HG03378 (cell line): ENCODE measurements around the gene PROSER3.

ENCODE experiments used
- ATAC-seq: cut with Tn5 transposase; IDR thresholded peaks from one replicate; pipeline ENCODE4 v1.9.1; 2021; ENCODE audit warnings: mild to moderate bottlenecking, moderate library complexity; ENCODE audit not compliant: unreplicated experiment

Gene PROSER3

DNA sequence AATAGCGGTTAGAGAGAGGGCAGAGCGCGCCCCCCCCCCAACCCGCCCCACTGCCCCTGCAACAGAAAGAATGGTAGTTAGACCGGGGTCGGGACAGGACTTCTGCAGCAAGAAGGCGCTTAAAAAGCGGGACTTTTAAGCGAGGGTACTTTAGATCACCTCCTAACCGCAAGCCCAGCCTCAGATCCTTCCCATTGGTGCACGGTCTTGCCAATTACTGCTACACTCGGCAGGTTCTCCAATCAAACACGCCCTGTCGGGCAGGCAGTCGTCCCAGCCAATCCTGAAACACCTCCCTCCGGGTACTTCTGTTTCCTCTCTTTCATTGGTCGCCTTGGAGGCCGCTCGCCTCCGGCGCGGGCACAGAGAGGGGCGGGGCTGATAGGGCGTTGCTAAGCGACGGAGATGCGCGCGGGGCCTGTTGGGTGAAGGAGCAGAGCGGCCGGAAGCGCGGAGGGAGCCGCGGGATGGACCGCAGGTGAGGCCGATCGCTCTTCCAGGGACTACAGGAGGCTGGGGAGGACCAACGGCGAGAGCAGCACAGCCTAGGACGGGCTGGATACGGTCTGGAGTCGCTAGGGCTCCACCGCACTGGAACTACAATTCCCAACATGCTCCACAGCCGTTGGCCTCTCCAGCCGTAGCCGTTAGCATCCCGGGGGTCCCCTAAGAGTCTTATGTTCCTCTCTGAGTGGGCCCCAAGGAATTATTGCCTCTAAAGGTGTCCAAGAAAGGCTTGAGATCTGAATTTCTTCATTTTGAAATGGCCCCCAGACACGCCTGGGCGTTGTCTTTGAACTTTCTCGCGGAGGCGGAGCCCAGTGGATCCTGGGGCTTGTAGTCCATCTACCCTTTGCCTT lies at the start of gene PROSER3:
TSS of gene PROSER3 (plus strand) at position 428 of the 860 bp plus-strand sequence. CDS start at position 468, 40 bp downstream.
- ATAC-seq, result peak; percentile 94

DNA sequence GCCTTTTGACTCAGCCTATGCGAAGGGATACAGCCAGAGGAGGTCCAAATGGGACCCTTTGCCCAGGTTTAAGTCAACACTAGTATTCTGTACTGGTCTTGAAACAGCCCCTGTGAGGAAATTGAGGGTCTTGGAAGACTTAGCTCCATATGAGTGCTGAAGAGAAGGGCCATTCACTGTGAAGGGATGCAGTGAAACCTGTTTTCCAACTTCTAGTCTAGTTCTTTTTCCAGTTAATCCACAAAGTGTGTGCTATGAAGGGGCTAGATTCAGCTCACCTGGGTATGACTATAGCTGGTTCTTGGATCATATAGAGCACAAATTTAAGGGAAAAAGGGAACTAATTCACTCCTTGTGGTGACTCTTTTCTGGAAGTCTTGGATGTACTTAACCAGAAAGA lies 49.6 kb upstream of the PROSER3 start:
- no peak for ATAC-seq

DNA sequence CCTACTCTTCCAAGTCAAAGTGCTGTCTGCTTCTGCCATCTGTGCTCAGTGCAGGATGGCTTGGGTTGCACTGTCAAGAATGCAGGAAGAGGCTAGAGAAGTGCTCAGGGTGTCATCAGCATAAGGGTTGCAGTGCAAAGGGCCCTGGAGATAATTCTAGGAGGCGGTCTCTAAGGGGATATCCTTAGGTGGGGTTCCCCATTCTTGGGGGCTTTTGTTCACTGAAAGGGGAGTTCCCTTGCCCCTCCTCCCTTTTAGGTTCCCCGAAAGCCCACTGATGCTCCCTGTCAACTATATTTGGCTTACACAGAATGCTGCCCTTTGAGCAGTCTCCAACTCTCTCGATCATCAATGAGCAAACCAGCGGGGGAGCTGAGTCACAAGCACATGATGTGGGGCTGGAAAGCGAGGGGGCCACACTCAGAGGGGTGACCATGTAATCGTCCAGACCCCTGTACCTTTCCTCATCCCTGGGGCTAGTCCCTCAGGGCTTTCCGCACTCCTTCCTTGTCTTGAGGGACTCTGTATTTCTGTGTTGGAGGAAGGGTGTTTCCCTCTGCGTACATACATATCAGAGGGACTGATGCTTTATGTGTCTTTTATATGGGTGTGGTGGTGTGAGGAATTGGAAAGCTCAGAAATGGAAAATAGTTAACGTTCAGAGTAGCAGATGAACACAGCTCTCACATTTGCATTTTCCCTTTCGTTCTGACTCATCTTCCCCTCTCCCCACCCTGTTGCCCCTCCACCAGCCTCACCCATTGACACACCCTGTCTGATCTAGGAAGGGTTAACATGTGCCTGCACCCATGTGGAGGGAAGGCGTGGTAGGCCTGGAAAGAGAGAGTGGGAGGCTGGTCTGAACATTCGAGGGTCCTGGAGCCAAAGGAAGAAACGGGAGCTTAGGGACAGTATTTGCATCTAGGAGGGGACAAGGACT lies 46.9 kb upstream of the PROSER3 start:
- ATAC-seq, result peak; percentile 31

DNA sequence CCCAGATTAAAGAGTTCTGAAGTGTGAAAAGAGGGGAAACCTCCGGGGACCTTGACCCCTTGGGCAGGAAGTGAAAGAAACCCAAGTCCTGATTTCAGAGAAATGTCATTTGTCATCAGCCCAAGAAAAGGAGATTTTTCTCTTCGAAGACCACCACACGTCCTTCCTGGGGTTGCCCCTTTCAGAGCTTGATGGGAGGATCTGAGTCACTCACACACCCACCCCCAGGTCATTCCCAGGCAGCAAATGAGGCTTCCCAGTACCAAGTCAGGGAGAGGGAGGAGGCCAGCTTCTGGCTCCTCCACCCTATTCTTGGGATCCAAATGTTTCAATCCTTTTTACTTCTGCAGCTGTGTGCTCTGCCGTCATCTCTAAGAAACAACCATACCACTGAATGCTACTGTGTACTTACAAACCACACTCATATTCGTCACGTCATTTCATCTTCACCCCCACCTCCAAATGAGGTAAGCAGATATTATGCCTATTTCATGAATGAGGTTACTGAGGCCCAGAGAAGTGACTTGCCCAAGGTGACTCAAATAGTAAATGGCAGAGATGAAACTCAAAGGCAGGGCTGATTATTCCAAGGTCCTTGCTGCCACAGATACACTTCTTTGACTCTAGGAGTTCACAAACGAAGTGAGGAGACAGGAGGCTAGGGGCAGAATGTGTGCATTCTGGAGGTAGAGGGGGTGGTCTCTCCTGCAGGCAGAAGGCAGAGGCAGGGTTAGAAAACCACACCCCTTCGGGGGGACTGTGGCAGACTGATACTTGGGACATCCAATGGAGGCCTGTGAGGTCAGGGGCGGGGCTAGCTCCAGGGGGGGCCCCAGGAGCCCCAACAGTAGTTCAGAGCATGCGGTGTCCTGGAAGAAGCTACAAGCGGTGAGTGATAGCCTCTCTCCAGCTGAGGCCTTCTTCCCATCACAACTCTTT lies 45.1 kb upstream of the PROSER3 start:
- peak; percentile 18 for ATAC-seq

DNA sequence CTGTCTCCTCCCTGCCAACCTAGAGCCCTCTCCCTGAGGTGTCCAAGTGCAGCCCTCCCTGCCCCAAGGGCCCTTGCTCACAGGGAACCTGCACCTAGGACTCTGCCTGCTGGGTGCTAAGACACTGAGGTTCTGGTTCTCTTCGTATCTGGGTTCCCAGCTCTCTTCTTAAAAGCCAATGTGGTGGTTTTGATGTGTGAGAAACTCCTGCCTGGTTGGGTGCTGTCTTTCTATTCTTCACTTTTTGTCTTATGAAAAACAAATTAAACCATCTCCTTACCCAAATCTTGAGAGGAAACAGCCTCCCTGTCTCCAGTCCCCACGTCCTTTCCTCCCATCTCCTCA lies 44.5 kb upstream of the PROSER3 start:
- no peak for ATAC-seq

DNA sequence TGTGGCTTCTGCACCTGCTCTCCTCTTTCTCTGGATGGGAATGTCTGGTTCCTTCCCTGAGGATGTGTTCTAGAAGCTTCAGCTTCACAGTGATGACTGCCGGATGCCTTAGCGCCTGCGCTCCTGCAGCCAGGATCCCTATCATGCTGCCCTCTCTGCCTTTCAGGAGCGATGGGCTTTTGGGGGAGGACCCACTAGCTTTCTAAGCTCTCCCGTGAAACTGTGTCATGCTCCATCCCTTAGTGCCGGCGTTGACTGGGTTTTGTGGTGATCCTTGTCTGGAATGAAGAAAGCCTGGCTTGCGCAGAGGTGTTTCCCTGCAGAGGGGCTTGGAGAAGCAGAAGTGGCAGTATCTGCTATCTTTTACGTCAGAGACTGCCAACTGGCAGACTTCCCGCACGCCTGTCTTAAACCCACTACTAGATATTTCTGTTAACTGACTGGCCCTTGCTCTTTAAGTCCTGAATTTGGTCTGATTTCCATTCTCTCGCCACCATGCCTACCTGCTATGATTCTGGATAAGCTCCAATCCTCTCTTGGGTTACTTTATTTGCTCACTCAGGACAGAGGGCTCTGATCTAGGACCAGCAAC lies 44.0 kb upstream of the PROSER3 start:
- no peak for ATAC-seq

DNA sequence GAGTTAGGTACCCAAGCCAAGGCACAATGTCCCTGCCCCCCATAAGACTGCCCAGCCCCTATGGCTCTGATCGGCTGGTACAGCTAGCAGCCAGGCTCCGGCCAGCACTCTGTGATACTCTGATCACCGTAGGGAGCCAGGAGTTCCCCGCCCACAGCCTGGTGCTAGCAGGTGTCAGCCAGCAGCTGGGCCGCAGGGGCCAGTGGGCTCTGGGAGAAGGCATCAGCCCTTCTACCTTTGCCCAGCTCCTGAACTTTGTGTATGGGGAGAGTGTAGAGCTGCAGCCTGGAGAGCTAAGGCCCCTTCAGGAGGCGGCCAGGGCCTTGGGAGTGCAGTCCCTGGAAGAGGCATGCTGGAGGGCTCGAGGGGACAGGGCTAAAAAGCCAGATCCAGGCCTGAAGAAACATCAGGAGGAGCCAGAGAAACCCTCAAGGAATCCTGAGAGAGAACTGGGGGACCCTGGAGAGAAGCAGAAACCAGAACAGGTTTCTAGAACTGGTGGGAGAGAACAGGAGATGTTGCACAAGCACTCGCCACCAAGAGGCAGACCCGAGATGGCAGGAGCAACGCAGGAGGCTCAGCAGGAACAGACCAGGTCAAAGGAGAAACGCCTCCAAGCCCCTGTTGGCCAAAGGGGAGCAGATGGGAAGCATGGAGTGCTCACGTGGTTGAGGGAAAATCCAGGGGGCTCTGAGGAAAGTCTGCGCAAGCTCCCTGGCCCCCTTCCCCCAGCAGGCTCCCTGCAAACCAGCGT lies 43.2 kb upstream of the PROSER3 start:
- no peak for ATAC-seq

DNA sequence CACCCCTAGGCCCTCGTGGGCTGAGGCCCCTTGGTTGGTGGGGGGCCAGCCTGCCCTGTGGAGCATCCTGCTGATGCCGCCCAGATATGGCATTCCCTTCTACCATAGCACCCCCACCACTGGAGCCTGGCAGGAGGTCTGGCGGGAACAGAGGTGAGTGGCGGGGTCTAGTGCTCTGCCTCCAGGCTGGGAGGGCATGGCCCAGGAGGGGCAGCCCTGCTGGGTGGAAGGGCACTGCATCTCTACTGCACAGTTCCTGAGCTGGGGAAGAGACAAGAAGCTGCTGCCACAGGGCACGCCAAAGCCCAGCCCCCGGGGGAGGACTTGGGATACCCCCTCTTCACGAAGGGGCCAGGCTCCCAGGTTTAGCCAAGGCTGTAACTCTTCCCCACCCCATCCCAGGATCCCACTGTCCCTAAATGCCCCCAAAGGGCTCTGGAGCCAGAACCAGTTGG lies 42.6 kb upstream of the PROSER3 start:
- ATAC-seq, result no peak

DNA sequence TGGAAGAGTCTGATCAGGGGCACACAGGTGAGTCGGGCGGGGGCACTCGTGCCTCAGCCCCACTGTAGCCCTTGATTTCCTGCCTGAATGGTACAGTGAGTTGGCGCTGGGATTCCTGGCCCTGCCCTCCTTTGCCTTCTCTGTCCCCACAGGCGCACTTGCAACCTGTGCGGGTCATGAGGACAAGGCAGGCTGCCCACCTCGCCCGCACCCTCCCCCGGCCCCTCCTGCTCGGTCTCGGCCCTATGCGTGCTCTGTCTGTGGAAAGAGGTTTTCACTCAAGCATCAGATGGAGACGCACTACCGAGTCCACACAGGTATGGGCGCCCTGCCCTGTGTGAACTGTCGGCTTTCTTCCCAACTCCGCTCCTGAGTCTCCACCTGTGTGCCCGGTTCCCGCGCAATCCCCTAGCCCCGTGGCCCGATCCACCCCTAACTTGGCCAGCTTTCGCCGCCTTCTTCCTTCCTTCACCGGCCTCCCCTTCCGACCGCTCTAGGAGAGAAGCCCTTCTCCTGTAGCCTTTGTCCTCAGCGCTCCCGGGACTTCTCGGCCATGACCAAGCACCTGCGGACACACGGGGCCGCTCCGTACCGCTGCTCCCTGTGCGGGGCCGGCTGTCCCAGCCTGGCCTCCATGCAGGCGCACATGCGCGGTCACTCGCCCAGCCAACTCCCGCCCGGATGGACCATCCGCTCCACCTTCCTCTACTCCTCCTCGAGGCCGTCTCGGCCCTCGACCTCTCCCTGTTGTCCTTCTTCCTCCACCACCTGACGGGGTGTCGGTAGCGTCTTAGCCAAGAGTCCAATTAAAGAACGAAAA lies 41.8 kb upstream of the PROSER3 start:
- ATAC-seq, result no peak

DNA sequence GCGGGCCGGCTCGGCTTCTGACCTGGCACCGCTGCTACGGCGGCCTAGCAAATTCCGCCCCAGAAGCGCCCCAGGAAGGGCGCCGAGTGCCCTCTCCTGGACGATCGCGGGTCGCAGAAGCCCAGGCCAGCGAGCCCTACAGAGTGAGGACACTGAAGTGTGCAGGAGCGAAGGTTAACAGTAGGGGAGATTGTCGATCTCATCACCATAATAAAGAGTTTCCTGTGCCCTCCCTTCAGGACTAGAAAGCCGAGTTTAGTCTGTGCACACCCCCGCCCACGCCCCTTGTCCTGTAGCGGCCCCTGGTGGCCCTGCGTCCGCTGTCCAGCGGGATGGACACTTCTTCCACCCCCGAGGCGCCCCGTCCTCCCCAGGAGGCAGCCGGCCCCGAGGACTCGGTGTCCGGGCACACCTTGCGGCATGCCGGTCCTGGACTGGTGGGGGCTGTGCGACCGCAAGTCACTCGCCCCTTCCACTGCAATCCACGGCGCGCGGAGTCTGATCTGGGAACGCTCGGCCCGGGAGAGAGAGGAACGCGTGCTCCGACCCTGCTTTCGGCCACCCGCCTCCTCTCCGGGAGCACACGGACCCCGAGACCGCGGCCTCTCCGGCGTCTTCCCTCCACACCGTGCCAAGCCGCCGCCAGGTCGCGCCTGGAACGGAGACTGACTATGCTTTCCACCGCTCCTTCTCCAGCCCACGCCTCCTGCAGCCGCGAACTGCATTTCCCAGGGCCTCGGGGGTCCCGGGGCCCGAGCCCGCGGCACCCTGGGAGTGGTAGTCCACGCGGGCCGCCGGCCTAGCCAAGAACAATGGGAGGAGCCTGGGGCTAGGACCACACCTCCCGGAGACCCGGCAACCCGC lies 40.9 kb upstream of the PROSER3 start:
- ATAC-seq, result peak; percentile 51

DNA sequence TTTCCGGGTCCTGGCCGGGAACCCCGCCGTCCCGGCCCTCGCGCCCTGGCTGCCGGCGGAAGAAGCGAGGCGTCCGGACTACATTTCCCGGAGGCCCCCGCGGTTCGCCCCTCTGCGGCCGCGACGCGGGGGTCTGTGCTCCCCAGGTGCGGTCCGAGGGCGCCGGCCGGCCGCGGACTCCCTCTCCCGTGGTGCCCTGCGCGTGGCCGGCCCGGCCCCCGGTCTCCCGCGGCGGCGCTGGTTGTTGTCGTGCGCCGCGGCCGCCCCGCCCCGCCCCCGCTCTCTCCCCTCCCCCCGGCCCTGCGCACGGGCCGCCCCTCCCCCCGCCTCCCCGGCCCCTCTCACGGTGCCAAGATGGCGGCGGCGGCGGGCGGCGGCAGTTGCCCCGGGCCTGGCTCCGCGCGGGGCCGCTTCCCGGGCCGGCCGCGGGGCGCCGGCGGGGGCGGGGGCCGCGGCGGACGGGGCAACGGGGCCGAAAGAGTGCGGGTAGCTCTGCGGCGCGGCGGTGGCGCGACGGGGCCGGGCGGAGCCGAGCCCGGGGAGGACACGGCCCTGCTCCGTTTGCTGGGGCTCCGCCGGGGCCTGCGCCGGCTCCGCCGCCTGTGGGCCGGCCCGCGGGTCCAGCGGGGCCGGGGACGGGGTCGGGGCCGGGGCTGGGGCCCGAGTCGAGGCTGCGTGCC lies 40.2 kb upstream of the PROSER3 start, which contains the start of gene KMT2B:
TSS of gene KMT2B (plus strand) at position 339 of the 680 bp plus-strand sequence. CDS start at position 355, 16 bp downstream.
- ATAC-seq, result no peak

DNA sequence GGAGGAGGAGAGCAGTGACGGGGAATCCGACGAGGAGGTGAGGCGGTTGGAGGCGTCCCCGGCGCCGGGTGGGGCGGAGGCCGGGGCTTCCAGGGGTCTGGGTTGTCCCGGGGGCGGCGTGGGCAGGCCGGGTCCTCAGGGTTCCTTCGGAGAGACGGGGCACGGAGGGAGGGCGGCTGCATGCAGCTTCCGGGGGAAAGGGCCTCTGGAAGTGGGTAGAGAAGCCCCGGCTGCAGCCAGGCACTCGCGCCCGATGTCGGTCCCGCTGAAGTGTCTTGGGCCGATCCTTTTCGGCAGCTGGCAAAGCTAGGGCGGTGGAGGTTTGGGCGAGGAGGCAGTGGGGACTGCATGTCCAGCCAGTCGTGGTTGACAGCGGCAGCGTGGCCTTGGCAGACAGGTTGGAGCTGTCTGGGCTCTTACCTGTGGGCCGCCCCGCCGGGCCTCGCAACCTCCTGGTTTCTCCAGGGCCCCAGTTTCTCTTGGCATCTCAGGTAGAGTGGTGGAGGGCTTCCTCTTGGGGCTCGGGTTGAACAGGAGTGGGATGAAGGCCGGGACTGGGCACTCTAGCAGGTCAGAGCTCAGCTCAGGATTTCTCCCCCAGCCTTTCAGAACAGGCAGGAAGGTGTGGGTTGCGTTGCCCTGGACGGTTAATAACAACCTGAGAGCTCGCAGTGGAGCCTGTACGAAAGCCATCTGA lies 39.5 kb upstream of the PROSER3 start:
- no peak for ATAC-seq

DNA sequence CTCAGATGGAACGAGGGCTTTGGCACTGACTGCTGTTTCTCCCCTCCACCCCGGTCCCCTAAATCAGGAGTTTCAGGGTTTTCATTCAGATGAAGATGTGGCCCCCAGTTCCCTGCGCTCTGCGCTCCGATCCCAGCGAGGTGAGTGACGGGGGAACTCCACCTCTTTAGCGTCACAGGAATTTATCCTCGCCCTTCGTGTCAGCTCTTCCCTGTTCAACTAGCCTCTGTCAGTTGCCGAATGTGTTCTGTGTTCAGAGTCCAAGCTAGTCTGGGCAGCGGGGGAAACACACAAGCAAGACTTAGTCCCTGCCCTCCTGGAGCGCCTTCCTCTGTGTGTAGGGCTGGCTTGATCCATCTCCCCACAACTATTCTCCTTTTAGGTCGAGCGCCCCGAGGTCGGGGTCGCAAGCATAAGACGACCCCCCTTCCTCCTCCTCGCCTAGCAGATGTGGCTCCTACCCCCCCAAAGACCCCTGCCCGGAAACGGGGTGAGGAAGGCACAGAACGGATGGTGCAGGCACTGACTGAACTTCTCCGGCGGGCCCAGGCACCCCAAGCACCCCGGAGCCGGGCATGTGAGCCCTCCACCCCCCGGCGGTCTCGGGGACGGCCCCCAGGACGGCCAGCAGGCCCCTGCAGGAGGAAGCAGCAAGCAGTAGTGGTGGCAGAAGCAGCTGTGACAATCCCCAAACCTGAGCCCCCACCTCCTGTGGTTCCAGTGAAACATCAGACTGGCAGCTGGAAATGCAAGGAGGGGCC lies 38.4 kb upstream of the PROSER3 start:
- no peak for ATAC-seq

DNA sequence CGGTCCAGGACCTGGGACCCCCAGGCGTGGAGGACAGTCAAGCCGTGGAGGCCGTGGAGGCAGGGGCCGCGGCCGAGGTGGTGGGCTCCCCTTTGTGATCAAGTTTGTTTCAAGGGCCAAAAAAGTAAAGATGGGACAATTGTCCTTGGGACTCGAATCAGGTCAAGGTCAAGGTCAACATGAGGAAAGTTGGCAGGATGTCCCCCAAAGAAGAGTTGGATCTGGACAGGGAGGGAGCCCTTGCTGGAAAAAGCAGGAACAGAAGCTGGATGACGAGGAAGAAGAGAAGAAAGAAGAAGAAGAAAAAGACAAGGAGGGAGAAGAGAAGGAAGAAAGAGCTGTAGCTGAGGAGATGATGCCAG lies 37.8 kb upstream of the PROSER3 start:
- ATAC-seq, result no peak

DNA sequence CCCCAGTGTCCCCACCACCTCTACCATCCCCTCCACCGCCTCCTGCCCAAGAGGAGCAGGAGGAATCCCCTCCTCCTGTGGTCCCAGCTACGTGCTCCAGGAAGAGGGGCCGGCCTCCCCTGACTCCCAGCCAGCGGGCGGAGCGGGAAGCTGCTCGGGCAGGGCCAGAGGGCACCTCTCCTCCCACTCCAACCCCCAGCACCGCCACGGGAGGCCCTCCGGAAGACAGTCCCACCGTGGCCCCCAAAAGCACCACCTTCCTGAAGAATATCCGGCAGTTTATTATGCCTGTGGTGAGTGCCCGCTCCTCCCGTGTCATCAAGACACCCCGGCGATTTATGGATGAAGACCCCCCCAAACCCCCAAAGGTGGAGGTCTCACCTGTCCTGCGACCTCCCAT lies 37.3 kb upstream of the PROSER3 start:
- no peak for ATAC-seq

DNA sequence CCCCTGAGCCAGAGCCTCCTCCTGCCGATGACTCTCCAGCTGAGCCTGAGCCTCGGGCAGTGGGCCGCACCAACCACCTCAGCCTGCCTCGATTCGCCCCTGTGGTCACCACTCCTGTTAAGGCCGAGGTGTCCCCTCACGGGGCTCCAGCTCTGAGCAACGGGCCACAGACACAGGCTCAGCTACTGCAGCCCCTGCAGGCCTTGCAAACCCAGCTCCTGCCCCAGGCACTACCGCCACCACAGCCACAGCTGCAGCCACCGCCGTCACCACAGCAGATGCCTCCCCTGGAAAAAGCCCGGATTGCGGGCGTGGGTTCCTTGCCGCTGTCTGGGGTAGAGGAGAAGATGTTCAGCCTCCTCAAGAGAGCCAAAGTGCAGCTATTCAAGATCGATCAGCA lies 36.6 kb upstream of the PROSER3 start:
- no peak for ATAC-seq
